Body of pancreas (tissue), 4 donors: ENCODE results near the gene BICD1. TPM values are rescaled to one million over a fixed set of nuclear protein-coding genes. Genes with fewer than 3 reads are reported as not detected.
"Not testable (repeated sequence)": the region's sequence is repeated elsewhere in the genome, so short reads cannot be mapped to it uniquely, and the experiment has no call there.

ENCODE experiments used
- ATAC-seq: fragments of 150-250 bp; one replicate; pipeline ENCODE4 v1.9.1; 2016
- DNase-seq, 4 donors: peaks; one replicate each; pipeline ENCODE4 v3.0.0-alpha.2; 2019
- H3K27ac ChIP-seq, 4 donors: fragments of 200-600 bp; sonication (generic); 1 replicate in 3 of 4; 2 replicates in 1 of 4; pipeline versions ENCODE4 v1.5.1 to v1.6.1; 2016 to 2019; ENCODE audit warnings: mild to moderate bottlenecking in 1 of 4, mixed read lengths in 1 of 4, moderate library complexity in 1 of 4
- H3K27me3 ChIP-seq, 2 donors: fragments of 200-600 bp; sonication (generic); one replicate each; pipeline ENCODE4 v1.6.0; 2016; ENCODE audit warnings: mild to moderate bottlenecking in 1 of 2
- H3K36me3 ChIP-seq, 2 donors: fragments of 200-600 bp; sonication (generic); replicated peaks in 1 of 2; 2 replicates each; pipeline ENCODE4 v1.5.1; 2016; ENCODE audit warnings: low read depth in 2 of 2; ENCODE audit not compliant: insufficient read depth in 1 of 2
- H3K4me1 ChIP-seq: fragments of 200-600 bp; sonication (generic); one replicate; pipeline ENCODE4 v1.6.0; 2016
- H3K4me3 ChIP-seq, 2 donors: fragments of 200-600 bp; sonication (generic); 1 replicate in 1 of 2; 2 replicates in 1 of 2; pipeline ENCODE4 v1.5.1; 2016 to 2019
- H3K9me3 ChIP-seq, 3 donors: fragments of 200-600 bp; sonication (generic); 1 replicate in 2 of 3; 2 replicates in 1 of 3; pipeline ENCODE4 v1.5.1; 2016
- CTCF ChIP-seq, 7 experiments: fragments of 450-650 bp in 4 of 7; fragments of 200-600 bp in 3 of 7; sonication (generic) in 3 of 7; IDR thresholded peaks; one replicate each; pipeline ENCODE4 v1.5.1; 2016 to 2019; ENCODE audit warnings: antibody characterized with exemption in 7 of 7
- POLR2A ChIP-seq, 3 donors: fragments of 450-650 bp; IDR thresholded peaks; one replicate each; pipeline ENCODE4 v1.6.1; 2016; ENCODE audit warnings: antibody characterized with exemption in 3 of 3, mild to moderate bottlenecking in 2 of 3
- WGBS, 2 donors: methylation state at CpG; one replicate each; pipeline ENCODE4 v1.1.5; 2017; 5-methylcytosine and 5-hydroxymethylcytosine counted together
- intact Hi-C: fragments of 100-400 bp; cut with DNase I; formaldehyde crosslinking; loops from one replicate; pipeline ENCODE4 v1.15.1; 2023
- total RNA-seq, 2 donors: library from RNA; depleted of rRNA; stranded (reverse); fragments of >200 nt; gene quantifications; one replicate each; pipeline ENCODE4 v1.1.0, GENCODE V29; 2016

Gene BICD1
- total RNA-seq, 2 donors from 2014 or later = 3.0 to 6.2 TPM

DNA sequence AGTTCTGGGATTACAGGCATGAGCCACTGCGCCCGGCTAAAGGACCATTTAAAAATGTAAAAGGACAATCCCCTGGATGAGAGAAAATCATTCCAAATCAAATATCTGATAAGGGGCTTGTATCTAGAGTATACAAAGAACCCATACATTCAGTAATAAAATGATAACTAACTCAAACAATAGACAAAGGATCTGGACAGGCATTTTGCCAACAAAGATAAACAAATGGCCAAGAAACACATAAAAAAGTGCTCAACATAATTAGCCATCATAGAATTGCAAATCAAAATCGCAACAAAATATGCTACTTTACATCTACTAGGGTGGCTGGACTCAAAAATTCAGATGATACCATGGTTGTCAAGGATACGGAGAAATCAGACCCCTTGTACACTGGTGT lies 8.5 kb upstream of the BICD1 start:
- intact Hi-C loops = no loop called here
- TF ChIP-seq CTCF (IDR thresholded peaks at IDR 0.05) (no peak), POLR2A (IDR thresholded peaks at IDR 0.05) (no peak)
- Histone ChIP-seq H3K27ac (no peak overlapping the region), H3K4me3 (no peak overlapping the region), H3K36me3 (no peaks in the 10 kb centered on the region), H3K9me3 (no peaks in the 10 kb centered on the region), H3K4me1 (no peaks in the 10 kb centered on the region), H3K27me3 (no peaks in the 10 kb centered on the region)
- 45 to 66% methylated on average over 4 of the region's 4 CpGs for WGBS, 2 donors
- DNase-seq = no peak
- no peak for ATAC-seq

GRCh38 chr12:32099275-32099674 lies 7.4 kb upstream of the BICD1 start:
- H3K27ac ChIP-seq, H3K4me1 ChIP-seq, H3K4me3 ChIP-seq, DNase-seq, ATAC-seq, intact Hi-C loops, H3K36me3 ChIP-seq, H3K9me3 ChIP-seq, H3K27me3 ChIP-seq: not testable (repeated sequence)
- WGBS, 2 donors = 43% methylated on average over 1 of the region's 1 CpG; no CpG with 5 or more reads in 1 of the 2 donors

GRCh38 chr12:32100361-32100760 lies 6.3 kb upstream of the BICD1 start:
- no peak for ATAC-seq
- 47 to 59% methylated on average over 3 of the region's 4 CpGs for WGBS, 2 donors
- intact Hi-C loops = no loop called here
- Histone ChIP-seq H3K36me3 (no peaks in the 10 kb centered on the region), H3K9me3 (no peaks in the 10 kb centered on the region), H3K4me1 (no peaks in the 10 kb centered on the region), H3K27ac (no peak overlapping the region), H3K27me3 (no peaks in the 10 kb centered on the region), H3K4me3 (no peak overlapping the region)
- no peak for TF ChIP-seq CTCF (IDR thresholded peaks at IDR 0.05)
- TF ChIP-seq POLR2A (IDR thresholded peaks at IDR 0.05) = no peak
- no peak for DNase-seq

DNA sequence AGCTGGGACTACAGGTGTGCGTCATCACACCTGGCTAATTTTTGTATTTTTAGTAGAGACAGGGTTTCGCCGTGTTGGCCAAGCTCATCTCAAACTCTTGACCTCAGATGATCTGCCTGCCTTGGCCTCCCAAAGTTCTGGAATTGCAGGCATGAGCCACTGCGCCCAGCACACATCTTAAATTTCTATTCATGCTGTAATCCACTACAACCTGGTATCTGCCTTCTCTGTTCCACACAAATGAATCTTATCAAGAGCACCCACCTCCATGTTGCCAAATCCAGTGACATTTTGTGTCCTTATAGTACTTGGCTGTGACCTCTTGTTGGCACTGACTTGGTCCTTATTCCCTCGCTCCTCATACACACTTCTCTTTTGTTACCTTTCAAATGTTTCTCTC lies 5.8 kb upstream of the BICD1 start:
- Histone ChIP-seq H3K27ac (no peak overlapping the region), H3K9me3 (no peaks in the 10 kb centered on the region), H3K36me3 (no peaks in the 10 kb centered on the region), H3K27me3 (no peaks in the 10 kb centered on the region), H3K4me3 (no peak overlapping the region), H3K4me1 (peaks cover under 1% of the 10 kb centered on the region)
- 76 to 86% methylated on average over 5 of the region's 5 CpGs for WGBS, 2 donors
- intact Hi-C loops = no loop called here
- DNase-seq (no peak), ATAC-seq (no peak)
- TF ChIP-seq POLR2A (IDR thresholded peaks at IDR 0.05) (no peak), CTCF (IDR thresholded peaks at IDR 0.05) (no peak)

- no peak for DNase-seq
- no peak overlapping the region for H3K27ac ChIP-seq
- intact Hi-C loops = no loop called here
- H3K27me3 ChIP-seq = no peaks in the 10 kb centered on the region
- H3K4me3 ChIP-seq = no peak overlapping the region
- TF ChIP-seq POLR2A (IDR thresholded peaks at IDR 0.05) (no peak), CTCF (IDR thresholded peaks at IDR 0.05) (no peak)
- peaks cover 7% of the 10 kb centered on the region for H3K4me1 ChIP-seq
- no peaks in the 10 kb centered on the region for H3K36me3 ChIP-seq
- WGBS, 2 donors = 89 to 94% methylated on average over 3 of the region's 3 CpGs
- ATAC-seq = no peak
- no peaks in the 10 kb centered on the region for H3K9me3 ChIP-seq
Observed at GRCh38 chr12:32102234-32102633, 4.4 kb upstream of the BICD1 start.
